GM12878 (cell line): ENCODE results near the gene ADSS1.

Source experiments
- ATF2 ChIP-seq: IDR thresholded peaks from 2 replicates; pipeline ENCODE4 v1.6.1; 2012; ENCODE audit warnings: low read length, inconsistent platforms
- CBFB ChIP-seq: IDR thresholded peaks from 2 replicates; pipeline ENCODE4 v1.6.1; 2016; ENCODE audit warnings: antibody characterized with exemption, low read depth
- CEBPB ChIP-seq, 2 experiments: fragments of 150-350 bp in 1 of 2; IDR thresholded peaks; 2 replicates each; pipeline ENCODE4 v1.6.1; 2012 to 2014; ENCODE audit warnings: low read depth in 2 of 2, low read length in 2 of 2, borderline replicate concordance in 1 of 2, inconsistent platforms in 1 of 2
- CTCF ChIP-seq, 3 experiments: IDR thresholded peaks in 2 of 3; conservative IDR thresholded peaks in 1 of 3; 2 replicates each; pipeline ENCODE4 v1.5.1; 2011; ENCODE audit warnings: low read depth in 3 of 3, low read length in 3 of 3, mild to moderate bottlenecking in 3 of 3, control low read depth in 2 of 3, moderate library complexity in 2 of 3, inconsistent platforms in 1 of 3, mixed read lengths in 1 of 3; ENCODE audit not compliant: control insufficient read depth in 2 of 3, insufficient read depth in 1 of 3; ENCODE audit errors: extremely low read depth in 1 of 3
- EP300 ChIP-seq, 2 experiments: fragments of 150-350 bp in 1 of 2; IDR thresholded peaks; 2 replicates each; pipeline ENCODE4 v1.6.1; 2011 to 2012; ENCODE audit warnings: low read depth in 2 of 2, low read length in 2 of 2, borderline replicate concordance in 1 of 2, improper control_type of control experiment in 1 of 2, inconsistent platforms in 1 of 2; ENCODE audit not compliant: control insufficient read depth in 1 of 2
- FOXM1 ChIP-seq: IDR thresholded peaks from 2 replicates; pipeline ENCODE4 v1.6.1; 2012; ENCODE audit warnings: low read depth, mild to moderate bottlenecking, inconsistent platforms, low read length, moderate library complexity
- JUNB ChIP-seq: IDR thresholded peaks from 2 replicates; pipeline ENCODE4 v1.6.1; 2016; ENCODE audit warnings: antibody characterized with exemption, mild to moderate bottlenecking
- POLR2A ChIP-seq: IDR thresholded peaks from 2 replicates; pipeline ENCODE4 v1.6.1; 2011; ENCODE audit warnings: low read depth, mild to moderate bottlenecking, low read length
- POLR2AphosphoS5 ChIP-seq: IDR thresholded peaks from 2 replicates; pipeline ENCODE4 v1.6.1; 2011; ENCODE audit warnings: mild to moderate bottlenecking, low read length, inconsistent platforms
- SP1 ChIP-seq: IDR thresholded peaks from one replicate; pipeline ENCODE4 v1.6.1; 2011; ENCODE audit warnings: low read depth, low read length
- TCF12 ChIP-seq: IDR thresholded peaks from 2 replicates; pipeline ENCODE4 v1.6.1; 2011; ENCODE audit warnings: low read depth, mild to moderate bottlenecking, low read length
- TF ChIP-seq, protein P1 (sequence below): IDR thresholded peaks from 2 replicates; pipeline ENCODE4 v1.6.1; 2012; ENCODE audit warnings: improper control_type of control experiment, low read depth, low read length; ENCODE audit not compliant: insufficient replicate concordance

DNA sequence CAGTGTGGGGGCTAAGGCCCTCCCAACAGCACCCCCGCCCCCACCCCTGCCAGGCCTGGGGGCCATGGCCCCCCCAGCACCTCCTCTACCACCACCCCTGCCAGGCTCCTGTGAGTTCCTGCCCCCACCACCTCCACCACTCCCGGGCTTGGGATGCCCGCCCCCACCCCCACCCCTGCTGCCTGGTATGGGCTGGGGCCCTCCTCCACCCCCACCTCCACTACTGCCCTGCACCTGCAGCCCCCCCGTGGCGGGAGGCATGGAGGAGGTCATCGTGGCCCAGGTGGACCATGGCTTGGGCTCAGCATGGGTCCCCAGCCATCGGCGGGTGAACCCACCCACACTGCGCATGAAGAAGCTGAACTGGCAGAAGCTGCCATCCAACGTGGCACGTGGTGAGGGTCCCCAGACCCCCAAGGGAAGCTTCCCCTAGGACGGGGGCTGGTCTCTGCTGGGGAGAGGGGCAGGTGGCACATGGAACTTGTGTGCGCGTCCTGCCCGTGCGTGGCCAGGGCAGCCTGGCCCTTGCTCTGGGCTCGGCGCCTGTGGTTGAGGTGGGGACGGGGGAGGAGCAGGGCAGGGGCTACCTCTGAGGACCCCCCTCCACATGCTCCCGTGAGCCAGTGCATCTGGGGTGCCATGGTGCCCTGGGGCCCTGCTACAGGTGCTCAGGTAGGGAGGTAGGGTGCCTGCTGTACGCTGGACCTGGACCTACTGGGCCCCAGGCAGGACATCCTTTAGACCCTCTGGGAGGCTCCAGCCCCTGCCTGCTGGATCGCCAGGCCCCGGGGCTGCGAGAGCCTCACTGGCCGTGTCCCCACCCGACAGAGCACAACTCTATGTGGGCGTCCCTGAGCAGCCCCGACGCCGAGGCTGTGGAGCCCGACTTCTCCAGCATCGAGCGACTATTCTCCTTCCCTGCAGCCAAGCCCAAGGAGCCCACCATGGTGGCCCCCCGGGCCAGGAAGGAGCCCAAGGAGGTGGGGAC is 16.1 kb upstream of the ADSS1 start:
- TF ChIP-seq CTCF (IDR thresholded peaks at IDR 0.05 in 2 of 3, conservative IDR thresholded peaks at IDR 0.05 in 1 of 3; ENCODE audit: control insufficient read depth in 2 of 3, extremely low read depth in 1 of 3, insufficient read depth in 1 of 3, low read depth in 3 of 3, low read length in 3 of 3): no peak
- no peak for TF ChIP-seq ATF2
- no peak for TF ChIP-seq EP300 (IDR thresholded peaks at IDR 0.05; ENCODE audit: borderline replicate concordance in 1 of 2, control insufficient read depth in 1 of 2, low read depth in 2 of 2, low read length in 2 of 2)
- TF ChIP-seq TCF12: no peak
- no peak; the same call in 1 of the 2 replicates for TF ChIP-seq POLR2A
- TF ChIP-seq CBFB: no peak
- no peak for TF ChIP-seq POLR2AphosphoS5
- no peak for TF ChIP-seq JUNB
- no peak for TF ChIP-seq SP1
- no peak for TF ChIP-seq CEBPB (IDR thresholded peaks at IDR 0.05; ENCODE audit: borderline replicate concordance in 1 of 2, low read depth in 2 of 2, low read length in 2 of 2)
- TF ChIP-seq, protein P1, sequence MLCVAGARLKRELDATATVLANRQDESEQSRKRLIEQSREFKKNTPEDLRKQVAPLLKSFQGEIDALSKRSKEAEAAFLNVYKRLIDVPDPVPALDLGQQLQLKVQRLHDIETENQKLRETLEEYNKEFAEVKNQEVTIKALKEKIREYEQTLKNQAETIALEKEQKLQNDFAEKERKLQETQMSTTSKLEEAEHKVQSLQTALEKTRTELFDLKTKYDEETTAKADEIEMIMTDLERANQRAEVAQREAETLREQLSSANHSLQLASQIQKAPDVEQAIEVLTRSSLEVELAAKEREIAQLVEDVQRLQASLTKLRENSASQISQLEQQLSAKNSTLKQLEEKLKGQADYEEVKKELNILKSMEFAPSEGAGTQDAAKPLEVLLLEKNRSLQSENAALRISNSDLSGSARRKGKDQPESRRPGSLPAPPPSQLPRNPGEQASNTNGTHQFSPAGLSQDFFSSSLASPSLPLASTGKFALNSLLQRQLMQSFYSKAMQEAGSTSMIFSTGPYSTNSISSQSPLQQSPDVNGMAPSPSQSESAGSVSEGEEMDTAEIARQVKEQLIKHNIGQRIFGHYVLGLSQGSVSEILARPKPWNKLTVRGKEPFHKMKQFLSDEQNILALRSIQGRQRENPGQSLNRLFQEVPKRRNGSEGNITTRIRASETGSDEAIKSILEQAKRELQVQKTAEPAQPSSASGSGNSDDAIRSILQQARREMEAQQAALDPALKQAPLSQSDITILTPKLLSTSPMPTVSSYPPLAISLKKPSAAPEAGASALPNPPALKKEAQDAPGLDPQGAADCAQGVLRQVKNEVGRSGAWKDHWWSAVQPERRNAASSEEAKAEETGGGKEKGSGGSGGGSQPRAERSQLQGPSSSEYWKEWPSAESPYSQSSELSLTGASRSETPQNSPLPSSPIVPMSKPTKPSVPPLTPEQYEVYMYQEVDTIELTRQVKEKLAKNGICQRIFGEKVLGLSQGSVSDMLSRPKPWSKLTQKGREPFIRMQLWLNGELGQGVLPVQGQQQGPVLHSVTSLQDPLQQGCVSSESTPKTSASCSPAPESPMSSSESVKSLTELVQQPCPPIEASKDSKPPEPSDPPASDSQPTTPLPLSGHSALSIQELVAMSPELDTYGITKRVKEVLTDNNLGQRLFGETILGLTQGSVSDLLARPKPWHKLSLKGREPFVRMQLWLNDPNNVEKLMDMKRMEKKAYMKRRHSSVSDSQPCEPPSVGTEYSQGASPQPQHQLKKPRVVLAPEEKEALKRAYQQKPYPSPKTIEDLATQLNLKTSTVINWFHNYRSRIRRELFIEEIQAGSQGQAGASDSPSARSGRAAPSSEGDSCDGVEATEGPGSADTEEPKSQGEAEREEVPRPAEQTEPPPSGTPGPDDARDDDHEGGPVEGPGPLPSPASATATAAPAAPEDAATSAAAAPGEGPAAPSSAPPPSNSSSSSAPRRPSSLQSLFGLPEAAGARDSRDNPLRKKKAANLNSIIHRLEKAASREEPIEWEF: no peak
- no peak for TF ChIP-seq FOXM1
